Endothelial cell of umbilical vein (primary cell): ENCODE data around the gene FNDC3A. TPM values are rescaled to one million over a fixed set of nuclear protein-coding genes. Genes with fewer than 3 reads are reported as not detected.
"Not testable (repeated sequence)": the region's sequence is repeated elsewhere in the genome, so short reads cannot be mapped to it uniquely, and the experiment has no call there.

ENCODE experiments used
- BruUV-seq: library from RNA; stranded (reverse); fragments of 400-500 nt; replicated peaks from 2 replicates; lab custom pipeline; 2021; lab: Mats Ljungman, UMichigan
- CTCF ChIA-PET: fragments of 300-600, 350-600 bp; sonication (Branson Sonifier 250); formaldehyde crosslinking; loops from one replicate; lab custom pipeline; 2021; ENCODE audit warnings: antibody characterized with exemption, inconsistent platforms; lab: Charles Lee
- POLR2A ChIA-PET: fragments of 300-600, 350-600 bp; sonication (Branson Sonifier 250); formaldehyde crosslinking; loops from one replicate; lab custom pipeline; 2021; ENCODE audit warnings: antibody characterized with exemption, inconsistent platforms; lab: Charles Lee
- DNase-seq: peaks from one replicate; pipeline ENCODE4 v3.0.0-alpha.2; 2011; ENCODE audit warnings: low read depth, low spot score
- FAIRE-seq: peaks from 2 replicates; lab custom pipeline; 2011; peaks lifted over from hg19 to GRCh38; lab: Jason Lieb, UNC
- H2AFZ ChIP-seq: 2 replicates; pipeline ENCODE4 v1.6.0; 2012; ENCODE audit warnings: low read depth, low read length, control low read depth, inconsistent platforms
- H3K27ac ChIP-seq: 2 replicates; pipeline ENCODE4 v1.5.1; 2011; ENCODE audit warnings: low read depth, mild to moderate bottlenecking, control low read depth, low read length, moderate library complexity; ENCODE audit not compliant: insufficient read depth
- H3K27me3 ChIP-seq, 2 experiments: 2 replicates each; pipeline versions ENCODE4 v1.6.0 to v1.6.1; 2011; ENCODE audit warnings: low read length in 2 of 2, mixed read lengths in 1 of 2; ENCODE audit not compliant: control insufficient read depth in 2 of 2, insufficient read depth in 2 of 2
- H3K36me3 ChIP-seq, 2 experiments: 2 replicates in 1 of 2; 3 replicates in 1 of 2; pipeline ENCODE4 v1.5.1; 2011; ENCODE audit warnings: low read length in 2 of 2, mild to moderate bottlenecking in 1 of 2, moderate library complexity in 1 of 2; ENCODE audit not compliant: control insufficient read depth in 2 of 2, insufficient read depth in 2 of 2; ENCODE audit errors: extremely low read depth in 1 of 2
- H3K4me1 ChIP-seq: 3 replicates; pipeline ENCODE4 v1.5.1; 2011; ENCODE audit warnings: mild to moderate bottlenecking, low read length; ENCODE audit not compliant: control insufficient read depth, insufficient read depth; ENCODE audit errors: extremely low read depth
- H3K4me2 ChIP-seq: 2 replicates; pipeline ENCODE4 v1.6.1; 2011; ENCODE audit warnings: low read length, control low read depth, mixed read lengths; ENCODE audit not compliant: insufficient read depth
- H3K4me3 ChIP-seq, 3 experiments: fragments of 200-600 bp in 1 of 3; sonication (generic), shearing (Covaris generic) in 1 of 3; replicated peaks in 1 of 3; 2 replicates each; pipeline ENCODE4 v1.5.1; 2011 to 2016; ENCODE audit warnings: control low read depth in 3 of 3, low read length in 3 of 3, mild to moderate bottlenecking in 2 of 3, inconsistent platforms in 1 of 3, low read depth in 1 of 3, moderate library complexity in 1 of 3; ENCODE audit not compliant: insufficient read depth in 1 of 3
- H3K79me2 ChIP-seq: 2 replicates; pipeline ENCODE4 v1.6.0; 2012; ENCODE audit warnings: low read length, inconsistent platforms; ENCODE audit not compliant: control insufficient read depth, insufficient read depth
- H3K9ac ChIP-seq: replicated peaks from 2 replicates; pipeline ENCODE3; 2011; ENCODE audit warnings: low read length, control low read depth; ENCODE audit not compliant: insufficient read depth; ENCODE audit errors: extremely low read depth
- H3K9me1 ChIP-seq: replicated peaks from 3 replicates; pipeline ENCODE4 v1.6.0; 2011; ENCODE audit warnings: mild to moderate bottlenecking, low read length; ENCODE audit not compliant: control insufficient read depth, insufficient read depth; ENCODE audit errors: extremely low read depth
- H3K9me3 ChIP-seq: replicated peaks from 2 replicates; pipeline ENCODE4 v1.5.1; 2012; ENCODE audit warnings: low read length, inconsistent platforms; ENCODE audit not compliant: control insufficient read depth, insufficient read depth
- H4K20me1 ChIP-seq: replicated peaks from 2 replicates; pipeline ENCODE3; 2011; ENCODE audit warnings: mild to moderate bottlenecking, low read length; ENCODE audit not compliant: control insufficient read depth, insufficient read depth; ENCODE audit errors: extremely low read depth
- CTCF ChIP-seq, 2 donors: IDR thresholded peaks; 1 replicate in 1 of 2; 2 replicates in 1 of 2; pipeline ENCODE4 v1.5.1; 2011; ENCODE audit warnings: low read length in 2 of 2, mild to moderate bottlenecking in 2 of 2, moderate library complexity in 2 of 2, control low read depth in 1 of 2, inconsistent platforms in 1 of 2, low read depth in 1 of 2; ENCODE audit not compliant: insufficient read depth in 1 of 2; ENCODE audit errors: extremely low read depth in 1 of 2
- EZH2 ChIP-seq: IDR thresholded peaks from 2 replicates; pipeline ENCODE4 v1.6.1; 2012; ENCODE audit warnings: borderline replicate concordance, low read depth, mild to moderate bottlenecking, moderate library complexity, low read length, inconsistent platforms; ENCODE audit not compliant: severe bottlenecking
- FOS ChIP-seq: IDR thresholded peaks from 2 replicates; pipeline ENCODE4 v1.6.1; 2011; ENCODE audit warnings: mild to moderate bottlenecking, low read length, moderate library complexity, borderline replicate concordance; ENCODE audit not compliant: insufficient read depth
- JUN ChIP-seq: IDR thresholded peaks from 2 replicates; pipeline ENCODE4 v1.6.1; 2011; ENCODE audit warnings: borderline replicate concordance, low read depth; ENCODE audit not compliant: insufficient read length, insufficient read depth
- MYC ChIP-seq: IDR thresholded peaks from one replicate; pipeline ENCODE4 v1.6.1; 2011; ENCODE audit warnings: mild to moderate bottlenecking, low read depth, low read length
- POLR2A ChIP-seq: IDR thresholded peaks from 2 replicates; pipeline ENCODE4 v1.6.1; 2012; ENCODE audit warnings: low read depth, mild to moderate bottlenecking, control low read depth, low read length
- POLR2AphosphoS5 ChIP-seq: IDR thresholded peaks from 2 replicates; pipeline ENCODE4 v1.6.1; 2012; ENCODE audit warnings: low read depth, mild to moderate bottlenecking, control low read depth, low read length, moderate library complexity; ENCODE audit not compliant: insufficient read depth
- dilution Hi-C: fragments of 300-500 bp; cut with MboI; formaldehyde crosslinking; loops from one replicate; pipeline ENCODE4 v1.15.0; 2019; ENCODE audit warnings: low sequenced_read_pairs; ENCODE audit not compliant: extremely low pct_ligation_motif_present
- intact Hi-C: fragments of 100-400 bp; cut with micrococcal nuclease; formaldehyde crosslinking; loops from one replicate; pipeline ENCODE4 v1.10.0; 2022
- polyA plus RNA-seq, 4 experiments: library from polyadenylated mRNA; depleted of rRNA in 3 of 4; stranded (reverse) in 3 of 4; unstranded in 1 of 4; fragments of >200 nt; gene quantifications; 2 replicates each; pipeline versions ENCODE4 v1.2.1 to v1.2.3, GENCODE V29; 2011 to 2012; ENCODE audit warnings: missing spikeins in 1 of 4
- total RNA-seq: library from RNA; stranded (reverse); gene quantifications from 2 replicates; pipeline ENCODE4 v1.2.3, GENCODE V29; 2021

Gene FNDC3A
- total and polyA plus RNA-seq, 2 donors (not counting 3 experiments of a cell fraction or from before 2014, with no cell fraction given): 26.3 to 50.8 TPM

- FAIRE-seq (peak; percentile 42), DNase-seq (peak; percentile 59)
- peak overlapping the region in 2 of 3 experiments; percentile 14 to 59 for H3K4me3 ChIP-seq
- H3K4me1 ChIP-seq: peaks cover 30% of the 10 kb centered on the region
- no peaks in the 10 kb centered on the region for H3K9me3 ChIP-seq
- no peaks in the 10 kb centered on the region for H3K27me3 ChIP-seq
- ChIA-PET CTCF (interaction anchor here (1.0 to 1.4 kb wide), 2 partner anchors 12 to 13 kb away, joined by 3 to 4 read pairs; no protein-coding TSS in a partner anchor), POLR2A (no interaction called here)
- no peak overlapping the region for H2AFZ ChIP-seq
- H3K79me2 ChIP-seq: peaks cover 52% of the 10 kb centered on the region
- peak; percentile 63 for TF ChIP-seq JUN
- no peak for TF ChIP-seq POLR2A
- peak; percentile 57 for TF ChIP-seq FOS
- no peak for TF ChIP-seq POLR2AphosphoS5
- H3K9ac ChIP-seq: peak overlapping the region; percentile 91
- H3K9me1 ChIP-seq: no peaks in the 10 kb centered on the region
- dilution Hi-C loops: no loop called here
- no peaks in the 10 kb centered on the region for H4K20me1 ChIP-seq
- TSS peak; percentile 97 for BruUV-seq
- H3K27ac ChIP-seq: peak overlapping the region; percentile 81
- H3K36me3 ChIP-seq: peaks cover 4 to 17% of the 10 kb centered on the region in 2 experiments
- intact Hi-C loops: loop anchor here (5.0 kb wide), 1 partner anchor 136 kb away; the partner anchor contains the start of gene FNDC3A
- H3K4me2 ChIP-seq: peak overlapping the region; percentile 100
Measured at GRCh38 chr13:49113526-49114286, 138.0 kb downstream of the FNDC3A start.

DNA sequence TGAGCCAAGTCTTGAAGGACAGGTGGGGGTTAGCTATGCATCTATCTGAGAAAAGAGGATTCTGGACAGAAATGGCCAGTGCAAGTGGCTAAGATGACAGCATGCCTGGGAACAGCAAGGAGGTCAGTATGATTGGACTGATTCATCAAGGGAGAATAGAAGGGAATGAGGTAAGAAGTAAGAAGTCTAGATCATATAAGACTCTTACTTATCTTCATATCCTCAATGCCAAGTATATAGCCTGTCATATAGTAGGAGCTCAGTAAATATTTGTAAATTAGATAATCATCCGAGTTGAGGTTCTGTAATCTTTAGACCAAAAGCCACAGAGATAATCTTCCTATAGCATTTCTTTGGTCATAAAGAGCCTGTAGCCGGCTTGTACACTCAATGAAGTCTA lies 141.2 kb downstream of the FNDC3A start:
- FAIRE-seq: no peak
- dilution Hi-C loops: no loop called here
- no peak for TF ChIP-seq CTCF (IDR thresholded peaks at IDR 0.05; ENCODE audit: extremely low read depth in 1 of 2, insufficient read depth in 1 of 2, low read depth in 1 of 2, low read length in 2 of 2)
- TF ChIP-seq MYC: no peak
- TF ChIP-seq POLR2AphosphoS5: no peak
- TF ChIP-seq EZH2: no peak
- H3K36me3 ChIP-seq: peaks cover 9 to 17% of the 10 kb centered on the region in 2 experiments
- H3K4me2 ChIP-seq: no peak overlapping the region
- intact Hi-C loops: no loop called here
- BruUV-seq: no TSS peak
- ChIA-PET POLR2A (no interaction called here), CTCF (interaction anchor here (1.0 kb wide), 1 partner anchor 18 kb away, joined by 3 read pairs; no protein-coding TSS in a partner anchor)
- H3K4me1 ChIP-seq: peaks cover 20% of the 10 kb centered on the region
- no peaks in the 10 kb centered on the region for H4K20me1 ChIP-seq
- H2AFZ ChIP-seq: no peak overlapping the region
- H3K27ac ChIP-seq: no peak overlapping the region
- DNase-seq: no peak
- peaks cover 39% of the 10 kb centered on the region for H3K79me2 ChIP-seq
- H3K9ac ChIP-seq: no peak overlapping the region
- H3K9me1 ChIP-seq: no peaks in the 10 kb centered on the region
- H3K4me3 ChIP-seq: no peak overlapping the region
- H3K27me3 ChIP-seq: no peaks in the 10 kb centered on the region
- H3K9me3 ChIP-seq: no peaks in the 10 kb centered on the region

DNA sequence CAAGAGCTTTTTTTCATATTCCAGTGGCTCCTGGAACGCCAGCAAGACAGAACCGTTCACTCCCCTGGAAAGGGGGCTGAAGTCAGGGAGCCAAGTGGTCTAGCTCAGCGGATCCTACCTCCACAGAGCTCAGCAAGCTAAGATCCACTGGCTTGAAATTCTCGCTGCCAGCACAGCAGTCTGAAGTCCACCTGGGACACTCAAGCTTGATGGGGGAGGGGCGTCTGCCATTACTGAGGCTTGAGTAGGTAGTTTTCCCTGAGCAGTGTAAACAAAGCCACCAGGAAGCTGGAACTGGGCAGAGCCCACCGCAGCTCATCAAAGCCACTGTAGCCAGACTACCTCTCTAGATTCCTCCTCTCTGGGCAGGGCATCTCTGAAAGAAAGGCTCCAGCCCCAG lies 142.7 kb downstream of the FNDC3A start:
- H3K27me3 ChIP-seq, H3K4me3 ChIP-seq, H3K4me1 ChIP-seq, H3K9me1 ChIP-seq, H3K9me3 ChIP-seq, dilution Hi-C loops, intact Hi-C loops, H3K9ac ChIP-seq, H4K20me1 ChIP-seq, DNase-seq, BruUV-seq, H3K27ac ChIP-seq, H2AFZ ChIP-seq, CTCF ChIA-PET, POLR2A ChIA-PET, FAIRE-seq, H3K4me2 ChIP-seq: not testable (repeated sequence)
- peaks cover 9 to 17% of the 10 kb centered on the region in 2 experiments for H3K36me3 ChIP-seq
- peaks cover 23% of the 10 kb centered on the region for H3K79me2 ChIP-seq
